ENCODE data around the gene MEF2D. TPM values are rescaled to one million over a fixed set of nuclear protein-coding genes. Genes with fewer than 3 reads are reported as not detected.

MEF2D gene
- total RNA-seq, 1 donor from 2014 or later, result 7.8 TPM

DNA sequence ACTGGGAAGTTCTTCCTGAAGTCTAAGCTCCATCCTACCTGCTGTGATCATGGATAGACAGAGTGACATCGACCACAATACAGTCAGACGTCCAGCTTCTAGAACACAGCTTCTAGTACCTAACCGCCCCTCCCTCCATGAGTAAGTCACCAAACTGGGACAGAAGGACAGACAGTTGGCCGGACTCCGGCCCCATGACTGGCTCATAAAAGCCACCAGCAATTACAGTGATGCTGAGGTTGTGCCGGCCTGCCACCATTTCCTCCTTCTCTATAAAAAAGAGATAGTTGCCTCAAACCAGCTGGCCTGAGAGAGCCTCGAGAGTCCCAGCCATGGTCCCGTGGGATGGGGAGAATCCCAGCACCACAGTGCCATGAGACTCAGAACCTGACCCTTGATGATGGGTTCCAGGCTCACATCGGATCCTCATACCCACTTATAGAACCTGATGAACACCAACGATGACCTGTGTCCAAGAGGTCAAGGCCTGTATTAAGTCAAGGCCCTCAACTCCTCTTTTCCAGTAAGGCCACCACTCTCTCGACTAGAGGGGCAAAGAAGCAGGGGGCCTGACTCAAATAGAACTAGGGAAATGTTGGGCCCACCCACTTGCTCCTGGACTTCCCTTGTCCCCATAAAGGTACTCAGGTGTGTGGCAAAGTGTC, 3.4 kb downstream of the MEF2D start:
- peak overlapping the region; percentile 89 to 93 (median 93) for H3K4me3 ChIP-seq (ENCODE audit: low read length in 3 of 3)
- peak overlapping the region; percentile 83 to 96 (median 95) for H3K9ac ChIP-seq (ENCODE audit: low read depth in 1 of 3, low read length in 3 of 3)
- H3K27me3 ChIP-seq (ENCODE audit: control insufficient read depth in 3 of 3, insufficient read depth in 3 of 3, low read length in 3 of 3), result no peaks in the 10 kb centered on the region
- peaks cover 72 to 79% (median 78%) of the 10 kb centered on the region in 3 donors for H3K4me1 ChIP-seq (ENCODE audit: control insufficient read depth in 3 of 3, insufficient read depth in 3 of 3, low read length in 3 of 3)
- H3K27ac ChIP-seq (ENCODE audit: low read depth, low read length), result peak overlapping the region; percentile 100
- peaks cover 6 to 15% (median 11%) of the 10 kb centered on the region in 3 donors for H3K36me3 ChIP-seq (ENCODE audit: control insufficient read depth in 3 of 3, insufficient read depth in 3 of 3, low read length in 3 of 3)
- H3K9me3 ChIP-seq (ENCODE audit: control insufficient read depth in 3 of 3, low read length in 3 of 3), result no peaks in the 10 kb centered on the region

DNA sequence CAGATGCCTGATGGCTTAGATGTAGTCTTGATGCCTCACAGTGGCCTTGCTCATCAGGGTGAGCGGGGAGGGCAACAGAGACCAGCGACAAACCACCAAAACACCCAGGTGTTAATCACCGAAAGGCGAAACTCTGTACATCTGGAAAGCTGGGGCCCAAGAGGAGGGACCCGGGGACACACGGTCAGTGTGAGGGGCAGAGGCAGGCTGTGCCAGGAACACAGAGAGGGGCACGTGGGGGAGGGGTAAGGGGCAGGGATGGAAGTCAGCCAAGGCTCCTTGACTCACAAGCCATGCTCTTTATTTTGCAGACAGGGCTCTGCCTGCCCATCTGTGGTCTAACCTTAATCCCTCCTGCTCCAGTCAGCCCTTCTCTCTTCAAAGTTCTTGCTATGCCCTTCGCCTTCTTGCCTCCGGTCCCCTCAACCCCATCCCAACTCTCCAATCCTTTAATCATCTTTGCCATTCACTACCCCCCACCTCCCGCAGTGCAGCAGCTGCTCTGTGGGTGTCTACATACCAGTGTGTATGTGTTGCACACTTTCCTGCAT, 4.3 kb downstream of the MEF2D start:
- peak overlapping the region; percentile 83 to 96 (median 95) for H3K9ac ChIP-seq (ENCODE audit: low read depth in 1 of 3, low read length in 3 of 3)
- H3K4me3 ChIP-seq (ENCODE audit: low read length in 3 of 3), result peak overlapping the region; percentile 89 to 93 (median 93)
- peaks cover 76 to 80% (median 80%) of the 10 kb centered on the region in 3 donors for H3K4me1 ChIP-seq (ENCODE audit: control insufficient read depth in 3 of 3, insufficient read depth in 3 of 3, low read length in 3 of 3)
- peak overlapping the region; percentile 100 for H3K27ac ChIP-seq (ENCODE audit: low read depth, low read length)
- H3K9me3 ChIP-seq (ENCODE audit: control insufficient read depth in 3 of 3, low read length in 3 of 3), result no peaks in the 10 kb centered on the region
- peaks cover 6 to 21% (median 11%) of the 10 kb centered on the region in 3 donors for H3K36me3 ChIP-seq (ENCODE audit: control insufficient read depth in 3 of 3, insufficient read depth in 3 of 3, low read length in 3 of 3)
- no peaks in the 10 kb centered on the region for H3K27me3 ChIP-seq (ENCODE audit: control insufficient read depth in 3 of 3, insufficient read depth in 3 of 3, low read length in 3 of 3)

DNA sequence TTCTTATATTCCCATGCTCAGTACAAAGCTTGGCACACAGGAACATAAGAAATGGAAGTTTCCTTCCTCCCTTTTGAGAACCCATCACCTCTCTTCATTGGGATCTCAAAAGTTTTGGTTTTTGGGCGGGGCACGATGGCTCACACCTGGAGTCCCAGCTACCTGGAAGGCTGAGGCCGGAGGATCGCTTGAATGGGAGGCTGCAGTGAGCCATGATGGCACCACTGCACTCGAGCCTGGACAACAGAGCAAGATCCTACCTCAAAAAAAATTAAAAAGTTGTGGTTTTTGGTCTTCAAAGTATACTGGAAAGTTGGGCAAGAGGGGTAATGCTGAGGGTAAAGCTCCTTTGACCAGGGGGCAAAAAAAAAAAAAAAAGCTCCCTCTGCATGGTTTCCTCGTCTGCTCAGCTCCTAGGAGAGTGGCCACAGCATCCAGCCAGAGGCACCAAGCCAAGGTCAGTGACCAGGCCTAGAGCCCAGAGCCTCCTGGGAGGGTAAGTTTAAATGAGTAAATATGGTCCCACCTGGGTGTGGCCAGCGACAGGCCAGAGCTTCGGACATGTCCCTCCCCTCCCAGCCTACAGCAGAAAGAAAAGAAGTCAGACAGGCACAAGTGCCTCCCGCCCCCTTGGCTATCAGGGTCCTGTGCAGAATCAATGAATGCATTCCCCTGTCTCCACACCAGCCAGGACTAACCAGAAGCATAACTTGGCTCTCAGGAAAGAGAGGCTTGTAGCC, 5.0 kb downstream of the MEF2D start:
- H3K4me1 ChIP-seq (ENCODE audit: control insufficient read depth in 3 of 3, insufficient read depth in 3 of 3, low read length in 3 of 3), result peaks cover 83 to 87% (median 87%) of the 10 kb centered on the region in 3 donors
- H3K4me3 ChIP-seq (ENCODE audit: low read length in 3 of 3), result peak overlapping the region; percentile 89 to 93 (median 93)
- H3K27ac ChIP-seq (ENCODE audit: low read depth, low read length), result peak overlapping the region; percentile 100
- H3K36me3 ChIP-seq (ENCODE audit: control insufficient read depth in 3 of 3, insufficient read depth in 3 of 3, low read length in 3 of 3), result peaks cover 6 to 23% (median 11%) of the 10 kb centered on the region in 3 donors
- peak overlapping the region; percentile 83 to 96 (median 95) for H3K9ac ChIP-seq (ENCODE audit: low read depth in 1 of 3, low read length in 3 of 3)
- no peaks in the 10 kb centered on the region for H3K9me3 ChIP-seq (ENCODE audit: control insufficient read depth in 3 of 3, low read length in 3 of 3)
- no peaks in the 10 kb centered on the region for H3K27me3 ChIP-seq (ENCODE audit: control insufficient read depth in 3 of 3, insufficient read depth in 3 of 3, low read length in 3 of 3)

DNA sequence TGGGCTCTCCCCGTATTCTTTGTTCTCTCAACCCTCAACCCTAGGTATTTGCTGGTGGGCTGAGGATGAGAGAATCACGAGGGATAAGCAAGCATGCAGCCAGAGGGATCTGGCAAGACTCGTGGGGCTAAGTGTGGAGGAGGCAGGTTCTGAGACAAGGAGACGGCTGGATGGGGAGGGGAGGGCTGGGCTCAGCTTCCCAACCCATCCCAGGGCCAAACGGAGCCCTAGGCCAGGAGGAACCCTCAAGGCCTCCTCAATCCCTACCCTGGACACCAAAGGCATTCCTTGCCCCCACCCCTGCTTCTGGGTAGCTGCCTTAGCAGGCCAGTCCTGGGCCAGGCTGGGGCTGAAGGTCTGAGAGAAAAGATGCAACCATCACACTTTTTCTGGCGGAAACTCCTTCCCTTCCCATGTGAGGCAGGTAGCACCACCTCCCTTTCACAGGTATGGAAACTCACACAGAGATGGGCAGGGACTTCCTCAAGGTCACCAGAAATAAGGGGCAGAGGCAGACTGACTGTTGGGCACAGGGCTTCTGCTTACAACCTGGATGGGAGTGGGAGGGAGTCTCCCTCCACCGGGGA, 6.2 kb downstream of the MEF2D start:
- no peaks in the 10 kb centered on the region for H3K9me3 ChIP-seq (ENCODE audit: control insufficient read depth in 3 of 3, low read length in 3 of 3)
- H3K27ac ChIP-seq (ENCODE audit: low read depth, low read length), result peak overlapping the region; percentile 100
- H3K27me3 ChIP-seq (ENCODE audit: control insufficient read depth in 3 of 3, insufficient read depth in 3 of 3, low read length in 3 of 3), result no peaks in the 10 kb centered on the region
- peak overlapping the region; percentile 23 to 96 (median 95) for H3K9ac ChIP-seq (ENCODE audit: low read depth in 1 of 3, low read length in 3 of 3)
- peak overlapping the region; percentile 1 to 77 (median 28) for H3K4me3 ChIP-seq (ENCODE audit: low read length in 3 of 3)
- H3K36me3 ChIP-seq (ENCODE audit: control insufficient read depth in 3 of 3, insufficient read depth in 3 of 3, low read length in 3 of 3), result peaks cover 6 to 21% (median 11%) of the 10 kb centered on the region in 3 donors
- peaks cover 95 to 98% (median 95%) of the 10 kb centered on the region in 3 donors for H3K4me1 ChIP-seq (ENCODE audit: control insufficient read depth in 3 of 3, insufficient read depth in 3 of 3, low read length in 3 of 3)

DNA sequence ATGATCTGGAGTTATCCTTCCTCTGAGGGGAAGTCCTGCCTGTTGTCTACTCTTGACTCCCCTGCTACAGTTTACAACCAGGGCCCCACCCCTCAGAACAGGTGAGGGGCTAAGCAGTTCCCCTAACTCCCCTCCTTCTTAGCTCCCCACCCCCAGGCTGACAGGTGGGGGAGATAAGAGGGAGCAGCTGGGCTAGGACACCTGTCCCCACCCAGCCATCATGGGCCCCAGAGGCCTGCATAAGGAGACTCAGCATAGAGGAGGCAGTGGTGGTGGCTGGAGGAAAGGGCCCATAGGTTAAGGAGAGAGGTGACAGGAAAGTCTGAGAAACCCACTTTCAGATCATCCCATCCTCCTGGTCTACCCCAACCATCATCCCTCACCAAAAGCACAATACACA, 6.8 kb downstream of the MEF2D start:
- Histone ChIP-seq H3K36me3 (ENCODE audit: control insufficient read depth in 3 of 3, insufficient read depth in 3 of 3, low read length in 3 of 3) (peaks cover 6 to 23% (median 11%) of the 10 kb centered on the region in 3 donors), H3K27ac (ENCODE audit: low read depth, low read length) (peak overlapping the region; percentile 100), H3K9me3 (ENCODE audit: control insufficient read depth in 3 of 3, low read length in 3 of 3) (no peaks in the 10 kb centered on the region), H3K27me3 (ENCODE audit: control insufficient read depth in 3 of 3, insufficient read depth in 3 of 3, low read length in 3 of 3) (no peaks in the 10 kb centered on the region), H3K4me3 (ENCODE audit: low read length in 3 of 3) (peak overlapping the region; percentile 71 to 77 (median 72)), H3K4me1 (ENCODE audit: control insufficient read depth in 3 of 3, insufficient read depth in 3 of 3, low read length in 3 of 3) (peaks cover 95 to 99% (median 97%) of the 10 kb centered on the region in 3 donors), H3K9ac (ENCODE audit: low read depth in 1 of 3, low read length in 3 of 3) (peak overlapping the region; percentile 22 to 96 (median 95))

DNA sequence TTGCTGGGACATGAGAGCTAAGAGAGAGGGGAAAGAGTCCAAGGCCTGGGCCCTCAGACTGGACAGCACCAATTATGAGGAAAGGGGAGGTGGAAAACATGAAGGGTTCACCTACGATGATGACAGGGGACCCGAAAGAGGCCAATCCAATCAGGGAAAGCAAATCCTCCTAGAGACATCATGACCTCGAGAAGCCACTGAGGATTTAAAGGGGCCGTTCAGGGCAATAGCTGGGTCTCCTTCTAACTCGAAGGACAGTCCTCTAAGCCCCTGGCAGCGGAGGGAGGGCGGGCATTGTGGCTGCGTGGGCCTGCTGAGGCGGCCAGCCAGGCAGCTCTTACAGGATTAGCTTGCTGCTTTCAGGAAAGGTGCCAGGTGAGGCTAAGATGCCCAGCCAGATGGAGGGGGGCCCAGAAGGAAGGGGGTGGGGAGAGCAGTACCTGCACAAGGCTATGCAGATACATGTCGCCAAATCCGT, 7.4 kb downstream of the MEF2D start:
- Histone ChIP-seq H3K27me3 (ENCODE audit: control insufficient read depth in 3 of 3, insufficient read depth in 3 of 3, low read length in 3 of 3) (no peaks in the 10 kb centered on the region), H3K9me3 (ENCODE audit: control insufficient read depth in 3 of 3, low read length in 3 of 3) (no peaks in the 10 kb centered on the region), H3K36me3 (ENCODE audit: control insufficient read depth in 3 of 3, insufficient read depth in 3 of 3, low read length in 3 of 3) (peaks cover 6 to 27% (median 16%) of the 10 kb centered on the region in 3 donors), H3K27ac (ENCODE audit: low read depth, low read length) (peak overlapping the region; percentile 100), H3K9ac (ENCODE audit: low read depth in 1 of 3, low read length in 3 of 3) (peak overlapping the region; percentile 91 to 96 (median 95)), H3K4me3 (ENCODE audit: low read length in 3 of 3) (peak overlapping the region; percentile 71 to 77 (median 72)), H3K4me1 (ENCODE audit: control insufficient read depth in 3 of 3, insufficient read depth in 3 of 3, low read length in 3 of 3) (peaks cover 97 to 100% (median 99%) of the 10 kb centered on the region in 3 donors)

DNA sequence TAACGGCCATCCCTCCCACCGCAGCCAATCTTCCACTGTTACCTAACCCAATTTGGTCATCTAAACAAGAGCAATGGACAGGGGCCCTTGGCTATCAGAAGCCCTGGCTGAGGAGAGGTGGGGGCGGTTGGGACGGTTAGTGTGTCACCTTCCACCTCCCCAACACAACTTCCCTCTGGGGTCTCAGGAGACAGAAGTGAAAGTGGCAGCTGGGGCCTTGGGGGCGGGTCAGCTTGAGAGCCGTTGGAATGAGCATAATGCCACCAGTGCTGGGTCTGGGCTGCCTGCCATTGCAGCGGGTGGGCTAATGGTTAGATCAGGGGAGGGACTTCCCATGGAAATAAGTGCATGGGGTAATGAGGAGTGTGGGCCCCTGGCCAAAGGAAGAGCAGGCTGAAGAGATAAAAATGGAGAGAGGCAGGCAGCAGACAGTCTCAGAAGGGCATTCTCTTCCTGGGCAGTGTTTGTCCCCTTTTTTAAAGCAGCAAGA, 7.9 kb downstream of the MEF2D start:
- Histone ChIP-seq H3K4me1 (ENCODE audit: control insufficient read depth in 3 of 3, insufficient read depth in 3 of 3, low read length in 3 of 3) (peaks cover 97 to 100% (median 100%) of the 10 kb centered on the region in 3 donors), H3K36me3 (ENCODE audit: control insufficient read depth in 3 of 3, insufficient read depth in 3 of 3, low read length in 3 of 3) (peaks cover 6 to 24% (median 16%) of the 10 kb centered on the region in 3 donors), H3K9me3 (ENCODE audit: control insufficient read depth in 3 of 3, low read length in 3 of 3) (no peaks in the 10 kb centered on the region), H3K4me3 (ENCODE audit: low read length in 3 of 3) (peak overlapping the region; percentile 71 to 77 (median 72)), H3K27ac (ENCODE audit: low read depth, low read length) (peak overlapping the region; percentile 100), H3K9ac (ENCODE audit: low read depth in 1 of 3, low read length in 3 of 3) (peak overlapping the region; percentile 91 to 96 (median 95)), H3K27me3 (ENCODE audit: control insufficient read depth in 3 of 3, insufficient read depth in 3 of 3, low read length in 3 of 3) (no peaks in the 10 kb centered on the region)

DNA sequence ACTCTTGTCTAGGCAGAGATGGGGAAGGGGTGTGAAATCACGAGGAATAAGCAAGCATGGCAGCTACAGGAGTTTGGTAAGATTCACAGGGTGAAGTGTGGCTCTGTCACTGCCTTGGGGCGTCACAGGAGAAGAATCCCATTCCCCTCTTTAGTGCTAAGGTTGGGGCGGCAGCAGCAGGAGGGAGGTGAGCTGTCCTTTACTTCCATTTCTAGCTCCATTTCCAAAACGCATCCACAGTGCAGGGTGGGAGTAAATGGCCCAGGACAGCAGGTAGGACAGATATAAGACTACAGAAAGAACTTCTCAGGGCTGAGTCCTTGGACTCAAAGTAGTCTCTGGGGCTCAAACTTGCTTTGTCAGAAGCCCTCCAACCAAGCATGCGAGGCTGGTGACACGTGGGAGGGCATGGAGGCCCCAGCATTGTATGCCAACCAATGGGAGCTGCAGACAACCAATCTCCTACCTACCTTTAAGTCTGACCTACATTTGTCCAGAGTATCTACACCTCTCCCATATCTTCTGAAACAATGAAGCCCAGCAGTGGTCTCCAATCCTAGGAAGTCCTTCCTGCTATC, 8.5 kb downstream of the MEF2D start:
- H3K36me3 ChIP-seq (ENCODE audit: control insufficient read depth in 3 of 3, insufficient read depth in 3 of 3, low read length in 3 of 3), result peaks cover 6 to 24% (median 16%) of the 10 kb centered on the region in 3 donors
- peak overlapping the region; percentile 91 to 96 (median 95) for H3K9ac ChIP-seq (ENCODE audit: low read depth in 1 of 3, low read length in 3 of 3)
- H3K4me1 ChIP-seq (ENCODE audit: control insufficient read depth in 3 of 3, insufficient read depth in 3 of 3, low read length in 3 of 3), result peaks cover 97 to 100% (median 100%) of the 10 kb centered on the region in 3 donors
- no peaks in the 10 kb centered on the region for H3K9me3 ChIP-seq (ENCODE audit: control insufficient read depth in 3 of 3, low read length in 3 of 3)
- H3K27ac ChIP-seq (ENCODE audit: low read depth, low read length), result peak overlapping the region; percentile 100
- no peaks in the 10 kb centered on the region for H3K27me3 ChIP-seq (ENCODE audit: control insufficient read depth in 3 of 3, insufficient read depth in 3 of 3, low read length in 3 of 3)
- peak overlapping the region; percentile 71 to 77 (median 72) for H3K4me3 ChIP-seq (ENCODE audit: low read length in 3 of 3)
